K562 (cell line): ENCODE data around the gene EPS8L1. TPM values are rescaled to one million over a fixed set of nuclear protein-coding genes. Genes with fewer than 3 reads are reported as not detected.
A peak's percentile ranks its signal among the peaks of the same experiment; 100 is the strongest.

Experiments
- ARID1B ChIP-seq: fragments of 450-650 bp; IDR thresholded peaks from 2 replicates; pipeline ENCODE4 v1.6.1; 2016; ENCODE audit warnings: antibody characterized with exemption, mild to moderate bottlenecking, inconsistent platforms
- C11orf30 ChIP-seq: fragments of 450-650 bp; IDR thresholded peaks from 2 replicates; pipeline ENCODE4 v1.6.1; 2016; ENCODE audit warnings: low read depth, mild to moderate bottlenecking
- CHD4 ChIP-seq: fragments of 200-600 bp; sonication (generic); IDR thresholded peaks from 3 replicates; pipeline ENCODE4 v1.6.1; 2012; ENCODE audit warnings: low read depth, mild to moderate bottlenecking, mixed read lengths, low read length, inconsistent platforms; ENCODE audit not compliant: insufficient read depth, insufficient replicate concordance, poor library complexity, severe bottlenecking
- COPS2 ChIP-seq: fragments of 450-650 bp; conservative IDR thresholded peaks from 2 replicates; pipeline ENCODE4 v1.6.1; 2016; ENCODE audit warnings: mild to moderate bottlenecking, moderate library complexity
- CXXC5 ChIP-seq: fragments of 250-450 bp; sonication (Bioruptor Pico); IDR thresholded peaks from 2 replicates; pipeline ENCODE4 v1.8.0; 2022; ENCODE audit warnings: inconsistent platforms, mild to moderate bottlenecking, moderate library complexity
- KDM5B ChIP-seq: fragments of 200-600 bp; sonication (generic); IDR thresholded peaks from 2 replicates; pipeline ENCODE4 v1.6.1; 2012; ENCODE audit warnings: low read depth, mild to moderate bottlenecking, moderate library complexity, low read length, control low read depth, inconsistent platforms; ENCODE audit not compliant: insufficient replicate concordance
- MCM2 ChIP-seq: fragments of 450-650 bp; IDR thresholded peaks from 2 replicates; pipeline ENCODE4 v1.6.1; 2017; ENCODE audit warnings: low read depth, mild to moderate bottlenecking
- MYBL2 ChIP-seq, 2 experiments: fragments of 450-650 bp in 1 of 2; sonication (generic) in 1 of 2; formaldehyde crosslinking in 1 of 2; IDR thresholded peaks; 2 replicates each; pipeline versions ENCODE4 v1.6.1 to v1.8.1; 2017 to 2022; ENCODE audit warnings: borderline replicate concordance in 1 of 2, inconsistent platforms in 1 of 2, low read depth in 1 of 2, mild to moderate bottlenecking in 1 of 2, missing genetic modification reagents in 1 of 2, moderate library complexity in 1 of 2
- NBN ChIP-seq: fragments of 450-650 bp; IDR thresholded peaks from 2 replicates; pipeline ENCODE4 v1.6.1; 2016; ENCODE audit warnings: low read depth, mild to moderate bottlenecking
- NEUROD1 ChIP-seq: fragments of 150-350 bp; IDR thresholded peaks from 2 replicates; pipeline ENCODE4 v1.6.1; 2014; ENCODE audit warnings: borderline replicate concordance, low read length, low read depth; ENCODE audit not compliant: partially characterized antibody
- PHF20 ChIP-seq: fragments of 450-650 bp; IDR thresholded peaks from 2 replicates; pipeline ENCODE4 v1.6.1; 2018; ENCODE audit not compliant: partially characterized antibody
- PML ChIP-seq: IDR thresholded peaks from 2 replicates; pipeline ENCODE4 v1.6.1; 2012; ENCODE audit warnings: low read length, inconsistent platforms
- POLR2B ChIP-seq: fragments of 450-650 bp; IDR thresholded peaks from 2 replicates; pipeline ENCODE4 v1.6.1; 2018; ENCODE audit warnings: low read depth; ENCODE audit not compliant: partially characterized antibody
- RB1 ChIP-seq: fragments of 450-650 bp; IDR thresholded peaks from 2 replicates; pipeline ENCODE4 v1.6.1; 2017; ENCODE audit warnings: low read depth, mild to moderate bottlenecking
- ZNF436 ChIP-seq: fragments of 250-450, 450-650 bp; sonication (Bioruptor Pico); formaldehyde crosslinking; IDR thresholded peaks from 2 replicates; pipeline ENCODE4 v1.7.0; 2020; ENCODE audit warnings: mild to moderate bottlenecking
- polyA plus RNA-seq, 8 experiments: library from polyadenylated mRNA; depleted of rRNA in 4 of 8; stranded (reverse) in 5 of 8; unstranded in 3 of 8; fragments of >200 nt; fragmentation: Nextera tagmentation in 2 of 8; fragmentation: Illumina TruSeq in 1 of 8; extraction: Ambion mirVana in 2 of 8; extraction: Trizol in 1 of 8; gene quantifications; 2 replicates each; pipeline versions ENCODE4 v1.2.1 to v1.2.3, GENCODE V29; 2011 to 2014; ENCODE audit warnings: inconsistent platforms in 1 of 8, missing spikeins in 1 of 8
- total RNA-seq, 7 experiments: library from RNA; depleted of rRNA in 6 of 7; stranded (reverse); fragments of >200 nt in 6 of 7; fragmentation: Illumina TruSeq in 2 of 7; extraction: Trizol in 2 of 7; gene quantifications; 2 replicates each; pipeline versions ENCODE4 v1.2.1 to v1.2.3, GENCODE V29; 2011 to 2021; ENCODE audit warnings: low replicate concordance in 1 of 7
- TF ChIP-seq, protein P1 (sequence below): fragments of 150-350 bp; conservative IDR thresholded peaks from 2 replicates; pipeline ENCODE4 v1.6.1; 2014; ENCODE audit warnings: low read length
- TF ChIP-seq, protein P2 (sequence below): sonication (generic); formaldehyde crosslinking; IDR thresholded peaks from 2 replicates; pipeline ENCODE4 v1.8.1; 2023; ENCODE audit warnings: missing genetic modification reagents, mild to moderate bottlenecking, borderline replicate concordance
- TF ChIP-seq, protein P3 (sequence below): sonication (generic); formaldehyde crosslinking; IDR thresholded peaks from 2 replicates; pipeline ENCODE4 v1.8.1; 2023; ENCODE audit warnings: mild to moderate bottlenecking, missing genetic modification reagents

EPS8L1 gene
- total and polyA plus RNA-seq, 9 of the 15 experiments (the other 6 are each of a cell fraction or from before 2014, with no cell fraction given): 0.35 to 22.1 (median 11.9) TPM

DNA sequence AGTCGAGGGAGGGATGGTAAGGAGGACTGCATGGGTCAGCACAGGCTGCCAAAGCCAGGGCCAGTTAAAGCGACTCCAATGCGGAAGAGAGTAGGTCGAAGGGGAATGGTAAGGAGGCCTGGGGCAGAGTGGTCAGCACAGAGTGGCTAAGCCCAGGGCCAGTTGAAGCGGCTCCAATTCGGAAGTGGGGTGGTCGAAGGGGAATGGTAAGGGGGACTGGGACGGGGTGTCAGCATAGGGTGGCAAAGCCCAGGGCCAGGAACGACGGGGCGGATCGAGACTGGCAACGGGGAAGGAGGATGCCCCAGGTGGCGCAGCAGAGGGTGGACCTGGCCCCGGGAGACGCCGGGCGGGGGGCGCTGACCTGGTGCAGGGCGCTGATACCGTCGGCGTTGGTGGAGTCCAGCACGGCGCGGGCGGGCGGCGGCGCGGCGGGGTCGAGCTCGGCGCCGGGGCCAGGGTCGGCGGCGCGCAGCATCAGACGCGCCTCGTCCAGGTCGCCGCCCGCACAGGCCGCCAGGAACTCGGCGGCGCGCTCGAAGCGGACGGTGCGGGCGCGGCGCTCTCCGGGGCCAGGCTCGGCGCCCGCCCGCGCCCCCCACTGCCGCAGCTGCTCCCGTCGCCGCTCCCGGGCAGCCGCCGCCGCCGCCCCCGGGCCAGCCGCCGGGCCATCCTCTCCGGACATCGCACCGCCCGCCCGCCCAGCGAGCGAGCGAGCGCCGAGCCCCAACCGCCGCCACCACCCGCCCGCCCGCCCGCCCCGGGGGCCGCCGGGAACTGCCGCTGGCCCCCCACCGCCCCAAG, 41.4 kb downstream of the EPS8L1 start, which contains the start of gene PPP1R12C (continued):
- no peak for TF ChIP-seq C11orf30
- no peak for TF ChIP-seq ARID1B
- peak; percentile 44; the same call in 1 of the 2 replicates for TF ChIP-seq RB1
- TF ChIP-seq MYBL2 (IDR thresholded peaks at IDR 0.05; ENCODE audit: low read depth): no peak
- no peak for TF ChIP-seq MYBL2 (CRISPR knock-in tag; IDR thresholded peaks at IDR 0.05; ENCODE audit: borderline replicate concordance)
- TF ChIP-seq, protein P1, sequence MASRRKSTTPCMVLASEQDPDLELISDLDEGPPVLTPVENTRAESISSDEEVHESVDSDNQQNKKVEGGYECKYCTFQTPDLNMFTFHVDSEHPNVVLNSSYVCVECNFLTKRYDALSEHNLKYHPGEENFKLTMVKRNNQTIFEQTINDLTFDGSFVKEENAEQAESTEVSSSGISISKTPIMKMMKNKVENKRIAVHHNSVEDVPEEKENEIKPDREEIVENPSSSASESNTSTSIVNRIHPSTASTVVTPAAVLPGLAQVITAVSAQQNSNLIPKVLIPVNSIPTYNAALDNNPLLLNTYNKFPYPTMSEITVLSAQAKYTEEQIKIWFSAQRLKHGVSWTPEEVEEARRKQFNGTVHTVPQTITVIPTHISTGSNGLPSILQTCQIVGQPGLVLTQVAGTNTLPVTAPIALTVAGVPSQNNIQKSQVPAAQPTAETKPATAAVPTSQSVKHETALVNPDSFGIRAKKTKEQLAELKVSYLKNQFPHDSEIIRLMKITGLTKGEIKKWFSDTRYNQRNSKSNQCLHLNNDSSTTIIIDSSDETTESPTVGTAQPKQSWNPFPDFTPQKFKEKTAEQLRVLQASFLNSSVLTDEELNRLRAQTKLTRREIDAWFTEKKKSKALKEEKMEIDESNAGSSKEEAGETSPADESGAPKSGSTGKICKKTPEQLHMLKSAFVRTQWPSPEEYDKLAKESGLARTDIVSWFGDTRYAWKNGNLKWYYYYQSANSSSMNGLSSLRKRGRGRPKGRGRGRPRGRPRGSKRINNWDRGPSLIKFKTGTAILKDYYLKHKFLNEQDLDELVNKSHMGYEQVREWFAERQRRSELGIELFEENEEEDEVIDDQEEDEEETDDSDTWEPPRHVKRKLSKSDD: no peak
- TF ChIP-seq, protein P2, sequence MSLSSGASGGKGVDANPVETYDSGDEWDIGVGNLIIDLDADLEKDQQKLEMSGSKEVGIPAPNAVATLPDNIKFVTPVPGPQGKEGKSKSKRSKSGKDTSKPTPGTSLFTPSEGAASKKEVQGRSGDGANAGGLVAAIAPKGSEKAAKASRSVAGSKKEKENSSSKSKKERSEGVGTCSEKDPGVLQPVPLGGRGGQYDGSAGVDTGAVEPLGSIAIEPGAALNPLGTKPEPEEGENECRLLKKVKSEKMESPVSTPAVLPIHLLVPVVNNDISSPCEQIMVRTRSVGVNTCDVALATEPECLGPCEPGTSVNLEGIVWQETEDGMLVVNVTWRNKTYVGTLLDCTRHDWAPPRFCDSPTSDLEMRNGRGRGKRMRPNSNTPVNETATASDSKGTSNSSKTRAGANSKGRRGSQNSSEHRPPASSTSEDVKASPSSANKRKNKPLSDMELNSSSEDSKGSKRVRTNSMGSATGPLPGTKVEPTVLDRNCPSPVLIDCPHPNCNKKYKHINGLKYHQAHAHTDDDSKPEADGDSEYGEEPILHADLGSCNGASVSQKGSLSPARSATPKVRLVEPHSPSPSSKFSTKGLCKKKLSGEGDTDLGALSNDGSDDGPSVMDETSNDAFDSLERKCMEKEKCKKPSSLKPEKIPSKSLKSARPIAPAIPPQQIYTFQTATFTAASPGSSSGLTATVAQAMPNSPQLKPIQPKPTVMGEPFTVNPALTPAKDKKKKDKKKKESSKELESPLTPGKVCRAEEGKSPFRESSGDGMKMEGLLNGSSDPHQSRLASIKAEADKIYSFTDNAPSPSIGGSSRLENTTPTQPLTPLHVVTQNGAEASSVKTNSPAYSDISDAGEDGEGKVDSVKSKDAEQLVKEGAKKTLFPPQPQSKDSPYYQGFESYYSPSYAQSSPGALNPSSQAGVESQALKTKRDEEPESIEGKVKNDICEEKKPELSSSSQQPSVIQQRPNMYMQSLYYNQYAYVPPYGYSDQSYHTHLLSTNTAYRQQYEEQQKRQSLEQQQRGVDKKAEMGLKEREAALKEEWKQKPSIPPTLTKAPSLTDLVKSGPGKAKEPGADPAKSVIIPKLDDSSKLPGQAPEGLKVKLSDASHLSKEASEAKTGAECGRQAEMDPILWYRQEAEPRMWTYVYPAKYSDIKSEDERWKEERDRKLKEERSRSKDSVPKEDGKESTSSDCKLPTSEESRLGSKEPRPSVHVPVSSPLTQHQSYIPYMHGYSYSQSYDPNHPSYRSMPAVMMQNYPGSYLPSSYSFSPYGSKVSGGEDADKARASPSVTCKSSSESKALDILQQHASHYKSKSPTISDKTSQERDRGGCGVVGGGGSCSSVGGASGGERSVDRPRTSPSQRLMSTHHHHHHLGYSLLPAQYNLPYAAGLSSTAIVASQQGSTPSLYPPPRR (CRISPR knock-in tag): no peak
- TF ChIP-seq PML: no peak
- TF ChIP-seq CHD4: no peak
- TF ChIP-seq, protein P3, sequence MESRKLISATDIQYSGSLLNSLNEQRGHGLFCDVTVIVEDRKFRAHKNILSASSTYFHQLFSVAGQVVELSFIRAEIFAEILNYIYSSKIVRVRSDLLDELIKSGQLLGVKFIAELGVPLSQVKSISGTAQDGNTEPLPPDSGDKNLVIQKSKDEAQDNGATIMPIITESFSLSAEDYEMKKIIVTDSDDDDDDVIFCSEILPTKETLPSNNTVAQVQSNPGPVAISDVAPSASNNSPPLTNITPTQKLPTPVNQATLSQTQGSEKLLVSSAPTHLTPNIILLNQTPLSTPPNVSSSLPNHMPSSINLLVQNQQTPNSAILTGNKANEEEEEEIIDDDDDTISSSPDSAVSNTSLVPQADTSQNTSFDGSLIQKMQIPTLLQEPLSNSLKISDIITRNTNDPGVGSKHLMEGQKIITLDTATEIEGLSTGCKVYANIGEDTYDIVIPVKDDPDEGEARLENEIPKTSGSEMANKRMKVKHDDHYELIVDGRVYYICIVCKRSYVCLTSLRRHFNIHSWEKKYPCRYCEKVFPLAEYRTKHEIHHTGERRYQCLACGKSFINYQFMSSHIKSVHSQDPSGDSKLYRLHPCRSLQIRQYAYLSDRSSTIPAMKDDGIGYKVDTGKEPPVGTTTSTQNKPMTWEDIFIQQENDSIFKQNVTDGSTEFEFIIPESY (CRISPR knock-in tag): no peak
- TF ChIP-seq PHF20: peak; percentile 2
- TF ChIP-seq COPS2: no peak
- TF ChIP-seq CXXC5: no peak
- TF ChIP-seq KDM5B: peak; percentile 26
- TF ChIP-seq NEUROD1: no peak
- TF ChIP-seq NBN: no peak
- no peak for TF ChIP-seq MCM2
- no peak for TF ChIP-seq POLR2B
- TF ChIP-seq ZNF436 (CRISPR knock-in tag): no peak
